Fibroblast of skin of left quadriceps (primary cell): ENCODE data around the gene EIPR1.

Source experiments
- DNase-seq, 2 experiments: peaks; one replicate each; pipeline ENCODE4 v3.0.0-alpha.2; 2013; ENCODE audit warnings: low read depth in 2 of 2

EIPR1 gene

GRCh38 chr2:3248754-3249475 is 128.7 kb downstream of the EIPR1 start:
- DNase-seq = no peak

GRCh38 chr2:3246928-3247714 is 130.5 kb downstream of the EIPR1 start:
- no peak for DNase-seq

- DNase-seq = no peak
Measured at GRCh38 chr2:3246406-3246805, 131.2 kb downstream of the EIPR1 start.

- DNase-seq = no peak
Measured at GRCh38 chr2:3244486-3244885, 133.1 kb downstream of the EIPR1 start.

GRCh38 chr2:3243804-3244203 is 133.8 kb downstream of the EIPR1 start:
- DNase-seq = no peak

- peak; percentile 9 to 20 for DNase-seq
Measured at GRCh38 chr2:3242747-3243369, 134.8 kb downstream of the EIPR1 start.

GRCh38 chr2:3241971-3242746 is 135.5 kb downstream of the EIPR1 start:
- DNase-seq = no peak

GRCh38 chr2:3238951-3239841 is 138.4 kb downstream of the EIPR1 start:
- DNase-seq = no peak

- DNase-seq = no peak
Measured at GRCh38 chr2:3236300-3237045, 141.1 kb downstream of the EIPR1 start.

- no peak for DNase-seq
Measured at GRCh38 chr2:3233877-3234276, 143.7 kb downstream of the EIPR1 start.

- DNase-seq = no peak
Measured at GRCh38 chr2:3229221-3229620, 148.4 kb downstream of the EIPR1 start.

- no peak for DNase-seq
Measured at GRCh38 chr2:3224681-3225080, 152.9 kb downstream of the EIPR1 start.

GRCh38 chr2:3223080-3223923 is 154.3 kb downstream of the EIPR1 start:
- no peak for DNase-seq

- no peak for DNase-seq
Measured at GRCh38 chr2:3222636-3223035, 155.0 kb downstream of the EIPR1 start.

GRCh38 chr2:3219536-3219935 is 158.1 kb downstream of the EIPR1 start:
- no peak for DNase-seq

GRCh38 chr2:3217646-3218045 is 160.0 kb downstream of the EIPR1 start:
- no peak for DNase-seq

- no peak for DNase-seq
Measured at GRCh38 chr2:3216841-3217495, 160.7 kb downstream of the EIPR1 start.

GRCh38 chr2:3214806-3215404 is 162.7 kb downstream of the EIPR1 start:
- no peak for DNase-seq
